GM23338 (cell line): ENCODE measurements around the gene SEC16A.

ENCODE experiments used
- CREB1 ChIP-seq: fragments of 250-450 bp; sonication (Bioruptor Pico); IDR thresholded peaks from 2 replicates; pipeline ENCODE4 v1.5.0; 2020; ENCODE audit warnings: low read depth, mild to moderate bottlenecking, moderate library complexity
- POLR2AphosphoS5 ChIP-seq: IDR thresholded peaks from 2 replicates; pipeline ENCODE4 v1.6.1; 2016; ENCODE audit warnings: antibody characterized with exemption, low read depth
- TF ChIP-seq, protein P1 (sequence below): IDR thresholded peaks from one replicate; pipeline ENCODE4 v1.6.1; 2018; ENCODE audit warnings: antibody characterized with exemption; ENCODE audit not compliant: unreplicated experiment
- TF ChIP-seq, protein P2 (sequence below), 2 experiments: fragments of 200-600 bp in 1 of 2; sonication (generic) in 1 of 2; conservative IDR thresholded peaks; 2 replicates each; pipeline versions ENCODE4 v1.5.1 to v1.6.1; 2016 to 2017; ENCODE audit warnings: antibody characterized with exemption in 2 of 2, low read depth in 2 of 2, mild to moderate bottlenecking in 2 of 2, moderate library complexity in 1 of 2

DNA sequence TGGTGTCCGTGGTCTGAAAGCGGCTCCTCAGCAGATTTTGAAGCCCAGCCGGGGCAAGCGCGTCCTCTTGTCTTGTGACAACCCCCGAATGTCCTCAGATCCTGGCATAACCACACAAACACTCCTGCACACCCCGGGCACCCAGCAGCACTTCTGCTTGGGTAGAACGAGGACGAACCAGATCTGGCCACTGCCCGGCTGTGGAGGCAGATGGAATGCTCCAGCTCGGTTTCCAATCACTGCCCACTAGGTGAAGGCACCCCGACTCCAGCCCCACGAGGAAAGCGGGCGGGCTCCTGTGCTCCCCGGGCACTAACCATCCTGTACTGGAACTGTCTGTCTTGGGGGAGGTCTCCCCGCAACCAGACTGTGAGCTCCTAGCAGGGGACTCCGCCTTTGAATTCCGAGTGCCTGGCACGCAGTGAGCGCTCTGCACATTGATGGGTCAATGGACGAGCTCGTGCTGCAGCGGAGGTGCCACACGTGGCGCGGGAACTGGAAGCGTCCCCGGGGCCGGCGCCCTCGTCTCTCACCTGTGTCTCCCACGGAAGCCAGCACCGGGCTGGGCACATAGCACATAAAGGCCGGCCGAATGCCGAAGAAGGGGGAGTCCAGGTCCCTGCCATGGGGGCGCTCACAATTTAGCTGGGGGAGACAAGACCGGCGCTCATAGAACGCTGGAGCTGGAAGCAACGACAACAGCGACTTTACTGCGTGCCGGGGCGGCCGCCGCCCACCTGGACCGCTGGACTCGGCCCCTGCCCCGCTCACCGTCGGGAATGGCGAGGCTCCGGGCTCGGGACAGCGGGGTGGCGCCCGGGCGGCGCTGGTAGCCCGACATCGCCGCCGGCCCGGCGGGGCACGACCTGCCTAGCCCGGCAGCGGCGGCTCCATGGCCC, 73.0 kb downstream of the SEC16A start:
- TF ChIP-seq, protein P1, sequence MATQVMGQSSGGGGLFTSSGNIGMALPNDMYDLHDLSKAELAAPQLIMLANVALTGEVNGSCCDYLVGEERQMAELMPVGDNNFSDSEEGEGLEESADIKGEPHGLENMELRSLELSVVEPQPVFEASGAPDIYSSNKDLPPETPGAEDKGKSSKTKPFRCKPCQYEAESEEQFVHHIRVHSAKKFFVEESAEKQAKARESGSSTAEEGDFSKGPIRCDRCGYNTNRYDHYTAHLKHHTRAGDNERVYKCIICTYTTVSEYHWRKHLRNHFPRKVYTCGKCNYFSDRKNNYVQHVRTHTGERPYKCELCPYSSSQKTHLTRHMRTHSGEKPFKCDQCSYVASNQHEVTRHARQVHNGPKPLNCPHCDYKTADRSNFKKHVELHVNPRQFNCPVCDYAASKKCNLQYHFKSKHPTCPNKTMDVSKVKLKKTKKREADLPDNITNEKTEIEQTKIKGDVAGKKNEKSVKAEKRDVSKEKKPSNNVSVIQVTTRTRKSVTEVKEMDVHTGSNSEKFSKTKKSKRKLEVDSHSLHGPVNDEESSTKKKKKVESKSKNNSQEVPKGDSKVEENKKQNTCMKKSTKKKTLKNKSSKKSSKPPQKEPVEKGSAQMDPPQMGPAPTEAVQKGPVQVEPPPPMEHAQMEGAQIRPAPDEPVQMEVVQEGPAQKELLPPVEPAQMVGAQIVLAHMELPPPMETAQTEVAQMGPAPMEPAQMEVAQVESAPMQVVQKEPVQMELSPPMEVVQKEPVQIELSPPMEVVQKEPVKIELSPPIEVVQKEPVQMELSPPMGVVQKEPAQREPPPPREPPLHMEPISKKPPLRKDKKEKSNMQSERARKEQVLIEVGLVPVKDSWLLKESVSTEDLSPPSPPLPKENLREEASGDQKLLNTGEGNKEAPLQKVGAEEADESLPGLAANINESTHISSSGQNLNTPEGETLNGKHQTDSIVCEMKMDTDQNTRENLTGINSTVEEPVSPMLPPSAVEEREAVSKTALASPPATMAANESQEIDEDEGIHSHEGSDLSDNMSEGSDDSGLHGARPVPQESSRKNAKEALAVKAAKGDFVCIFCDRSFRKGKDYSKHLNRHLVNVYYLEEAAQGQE = no peak
- TF ChIP-seq, protein P2, sequence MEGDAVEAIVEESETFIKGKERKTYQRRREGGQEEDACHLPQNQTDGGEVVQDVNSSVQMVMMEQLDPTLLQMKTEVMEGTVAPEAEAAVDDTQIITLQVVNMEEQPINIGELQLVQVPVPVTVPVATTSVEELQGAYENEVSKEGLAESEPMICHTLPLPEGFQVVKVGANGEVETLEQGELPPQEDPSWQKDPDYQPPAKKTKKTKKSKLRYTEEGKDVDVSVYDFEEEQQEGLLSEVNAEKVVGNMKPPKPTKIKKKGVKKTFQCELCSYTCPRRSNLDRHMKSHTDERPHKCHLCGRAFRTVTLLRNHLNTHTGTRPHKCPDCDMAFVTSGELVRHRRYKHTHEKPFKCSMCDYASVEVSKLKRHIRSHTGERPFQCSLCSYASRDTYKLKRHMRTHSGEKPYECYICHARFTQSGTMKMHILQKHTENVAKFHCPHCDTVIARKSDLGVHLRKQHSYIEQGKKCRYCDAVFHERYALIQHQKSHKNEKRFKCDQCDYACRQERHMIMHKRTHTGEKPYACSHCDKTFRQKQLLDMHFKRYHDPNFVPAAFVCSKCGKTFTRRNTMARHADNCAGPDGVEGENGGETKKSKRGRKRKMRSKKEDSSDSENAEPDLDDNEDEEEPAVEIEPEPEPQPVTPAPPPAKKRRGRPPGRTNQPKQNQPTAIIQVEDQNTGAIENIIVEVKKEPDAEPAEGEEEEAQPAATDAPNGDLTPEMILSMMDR (conservative IDR thresholded peaks at IDR 0.05; ENCODE audit: low read depth in 2 of 2) = no peak
- TF ChIP-seq POLR2AphosphoS5 (no peak), CREB1 (CRISPR knock-in tag) (no peak)
